ENCODE measurements around the gene TLX1.

TLX1 gene

GRCh38 chr10:101130984-101131961 lies at the start of gene TLX1:
TLX1 (plus strand) TSS chr10:101131300; CDS start chr10:101131542, 242 bp downstream.
- no peak for DNase-seq (ENCODE audit: insufficient read length, low spot score)
- no peak for TF ChIP-seq POLR2A (IDR thresholded peaks at IDR 0.05; ENCODE audit: low read depth, low read length)
- FAIRE-seq: no peak

GRCh38 chr10:101085846-101086245 lies 45.3 kb upstream of the TLX1 start:
- no peak for TF ChIP-seq POLR2A (IDR thresholded peaks at IDR 0.05; ENCODE audit: low read depth, low read length)
- DNase-seq (ENCODE audit: insufficient read length, low spot score) (no peak), FAIRE-seq (no peak)

DNA sequence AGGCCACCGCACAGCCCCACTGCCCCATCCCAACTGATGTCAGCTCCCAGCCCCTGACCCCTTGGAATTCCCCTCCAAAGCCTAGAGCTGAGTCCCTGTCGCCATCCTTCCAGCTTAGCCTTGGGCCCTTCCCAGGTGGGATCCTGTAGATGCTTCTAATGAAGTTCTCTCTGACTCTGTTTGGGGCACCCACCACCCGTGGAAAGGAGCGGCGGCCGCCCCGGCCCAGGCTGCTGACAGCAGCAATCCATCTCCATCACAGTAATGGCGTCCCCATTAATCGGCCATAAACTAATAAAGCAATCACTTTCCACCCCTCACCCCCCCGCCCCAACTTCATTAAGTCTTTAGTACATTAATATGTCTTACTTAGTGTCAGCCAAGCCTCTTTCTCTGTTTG lies 43.7 kb upstream of the TLX1 start:
- DNase-seq (ENCODE audit: insufficient read length, low spot score) (no peak), FAIRE-seq (no peak)
- no peak for TF ChIP-seq POLR2A (IDR thresholded peaks at IDR 0.05; ENCODE audit: low read depth, low read length)

DNA sequence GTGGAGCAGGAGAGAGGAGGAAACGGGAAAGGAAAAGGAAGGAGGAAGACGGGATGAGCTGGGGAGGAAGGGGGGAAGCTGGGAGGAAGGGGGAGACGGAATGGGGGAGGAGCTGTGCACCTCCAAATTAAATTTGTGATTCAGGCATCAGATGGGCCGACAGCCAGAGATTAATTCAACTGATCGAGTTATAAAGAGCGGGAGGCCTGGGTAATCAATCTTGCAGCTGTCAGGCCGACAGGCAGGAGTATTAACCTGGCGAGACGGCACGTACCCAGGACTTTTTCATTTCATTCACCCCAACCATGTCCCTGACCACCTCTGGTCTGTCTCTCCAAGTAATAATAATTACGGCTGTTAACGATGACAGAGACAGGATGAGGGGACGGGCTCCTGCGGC lies 43.1 kb upstream of the TLX1 start:
- FAIRE-seq (no peak), DNase-seq (ENCODE audit: insufficient read length, low spot score) (no peak)
- TF ChIP-seq POLR2A (IDR thresholded peaks at IDR 0.05; ENCODE audit: low read depth, low read length): no peak

GRCh38 chr10:101089520-101090299 lies 41.4 kb upstream of the TLX1 start:
- FAIRE-seq: no peak
- DNase-seq (ENCODE audit: insufficient read length, low spot score): no peak

GRCh38 chr10:101090597-101090996 lies 40.5 kb upstream of the TLX1 start:
- FAIRE-seq (no peak), DNase-seq (ENCODE audit: insufficient read length, low spot score) (no peak)
- no peak for TF ChIP-seq POLR2A (IDR thresholded peaks at IDR 0.05; ENCODE audit: low read depth, low read length)

More at GRCh38 chr10:101089520-101090299, 41.4 kb upstream of the TLX1 start:
- no peak for TF ChIP-seq POLR2A (IDR thresholded peaks at IDR 0.05; ENCODE audit: low read depth, low read length)

DNA sequence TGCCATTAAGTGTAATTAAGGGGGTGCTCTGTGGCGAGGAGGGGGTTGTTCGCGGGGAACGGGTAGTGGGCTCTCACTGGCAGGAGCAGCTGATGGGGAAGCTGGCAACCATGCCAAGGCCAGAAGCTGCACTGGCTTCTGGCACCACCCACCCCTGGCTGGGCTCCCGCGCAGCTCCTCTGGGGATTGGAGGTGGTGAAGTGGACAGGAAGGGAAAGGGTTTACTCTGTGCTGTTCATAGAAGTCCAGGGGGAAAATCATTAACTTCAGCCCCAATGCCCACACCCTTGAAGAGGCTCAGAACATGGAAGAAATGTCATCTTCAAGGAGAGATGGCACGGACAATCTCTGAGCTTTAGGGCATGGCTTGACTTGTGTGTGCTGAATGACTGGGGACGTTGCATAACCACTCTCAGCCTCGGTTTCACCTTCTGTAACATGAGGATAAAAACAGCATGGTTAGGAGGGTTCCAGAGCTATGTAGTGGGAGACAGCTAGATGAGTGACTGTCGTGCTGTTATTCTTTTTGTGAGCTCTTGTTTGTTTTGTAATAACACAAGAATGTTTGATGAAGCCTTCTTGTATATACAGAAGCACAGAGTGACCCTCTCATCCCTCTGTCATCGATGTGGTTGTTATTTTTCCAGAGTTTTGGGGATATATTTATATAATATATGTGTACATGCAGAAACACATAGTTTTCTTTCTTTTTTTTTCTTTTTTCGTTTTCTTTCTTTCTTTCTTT lies 39.4 kb upstream of the TLX1 start:
- no peak for TF ChIP-seq POLR2A (IDR thresholded peaks at IDR 0.05; ENCODE audit: low read depth, low read length)
- DNase-seq (ENCODE audit: insufficient read length, low spot score) (no peak), FAIRE-seq (no peak)

DNA sequence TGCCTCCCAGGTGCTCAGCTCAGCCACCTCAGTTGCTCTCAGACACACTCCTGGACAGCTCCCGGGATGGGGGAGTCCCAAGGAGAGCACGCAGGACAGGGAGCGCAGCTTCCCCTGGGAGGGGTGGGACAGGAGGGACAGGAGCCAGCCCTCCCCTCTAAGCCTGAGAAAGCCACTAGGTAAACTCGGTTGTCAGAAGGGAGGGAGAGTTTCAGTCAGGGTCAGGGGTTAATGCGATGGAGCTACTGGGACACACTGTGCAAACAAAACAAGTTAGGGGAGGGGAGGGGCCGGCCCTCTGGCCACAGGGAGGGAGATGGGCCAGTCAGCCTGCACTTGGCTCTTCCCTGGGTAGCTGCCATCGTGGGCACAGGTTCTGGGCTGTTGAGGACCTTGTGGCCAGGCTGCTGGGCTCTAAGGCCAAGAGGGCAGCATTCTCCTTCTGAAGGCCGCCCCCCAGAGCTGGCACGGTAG lies 38.2 kb upstream of the TLX1 start:
- DNase-seq (ENCODE audit: insufficient read length, low spot score) (no peak), FAIRE-seq (no peak)
- no peak for TF ChIP-seq POLR2A (IDR thresholded peaks at IDR 0.05; ENCODE audit: low read depth, low read length)

DNA sequence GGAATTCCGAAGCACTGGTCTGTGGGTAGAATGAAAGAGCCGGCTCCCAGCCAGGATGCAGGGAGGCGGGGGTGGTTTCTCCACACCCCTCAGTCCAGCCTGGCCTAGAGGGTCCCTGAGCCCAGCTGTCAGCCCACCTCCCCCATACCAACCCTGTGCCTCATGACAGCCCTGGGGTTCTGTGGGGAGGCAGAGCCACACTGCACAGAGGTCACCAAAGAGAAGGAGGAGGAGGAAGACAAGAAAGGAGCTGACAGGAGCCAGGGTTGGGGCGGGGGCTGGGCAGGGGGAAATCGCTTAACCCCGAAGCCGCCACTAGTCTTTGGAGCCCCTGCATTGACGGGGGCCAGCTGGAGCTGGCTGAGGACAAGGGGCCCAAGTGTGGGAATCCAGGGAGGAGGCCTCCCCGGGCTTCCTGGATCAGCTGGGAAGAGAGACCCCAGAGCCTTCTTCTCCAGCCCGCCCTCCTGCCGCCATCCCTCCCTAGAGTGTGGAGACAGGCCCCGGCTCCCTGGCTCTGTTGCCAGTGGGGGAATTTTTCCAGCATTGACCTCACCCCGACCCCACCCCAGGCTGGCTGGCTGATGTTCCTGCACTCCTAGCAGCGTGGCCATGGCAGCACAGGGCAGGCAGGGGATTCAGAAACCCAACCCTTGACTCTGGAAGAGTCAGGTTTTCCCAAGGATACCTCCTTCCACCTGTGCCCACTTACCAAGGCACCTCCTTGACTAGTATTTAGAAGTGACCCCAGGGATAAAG lies 36.8 kb upstream of the TLX1 start:
- no peak for TF ChIP-seq POLR2A (IDR thresholded peaks at IDR 0.05; ENCODE audit: low read depth, low read length)
- DNase-seq (ENCODE audit: insufficient read length, low spot score) (no peak), FAIRE-seq (no peak)

GRCh38 chr10:101095004-101095403 lies 36.1 kb upstream of the TLX1 start:
- no peak for FAIRE-seq

DNA sequence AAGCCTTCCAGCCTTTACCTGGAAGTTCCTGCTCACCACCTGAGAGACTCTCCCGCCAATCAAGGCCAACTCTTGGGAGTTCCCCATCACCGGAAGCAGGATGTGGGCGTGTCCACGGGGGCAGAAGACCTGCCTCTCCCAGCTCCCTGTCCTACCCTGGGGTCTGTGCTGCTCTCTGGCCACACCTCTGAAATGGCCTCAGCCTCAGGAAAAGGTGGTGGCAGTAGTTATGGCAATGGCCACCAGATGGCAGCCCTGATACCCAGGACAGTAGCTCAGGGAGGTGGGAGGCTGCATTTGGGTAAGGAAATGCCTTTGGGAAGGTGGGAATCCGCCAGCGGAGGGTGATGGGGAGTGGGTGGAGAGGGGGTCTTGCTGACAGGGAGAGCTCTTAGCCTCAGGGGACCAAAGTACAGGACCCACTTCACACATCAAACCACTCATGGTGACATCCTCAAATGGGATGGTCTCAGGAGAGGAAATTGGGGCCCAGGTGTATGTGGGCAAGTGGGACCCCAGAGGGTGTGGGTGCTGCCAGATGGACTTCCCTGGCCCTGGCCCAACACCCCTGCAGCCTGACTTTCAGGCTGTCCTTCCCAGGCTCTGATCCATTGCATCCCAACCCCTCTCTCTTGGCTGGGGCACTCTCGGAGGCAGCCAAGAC lies 35.4 kb upstream of the TLX1 start:
- peak; percentile 87 for DNase-seq (ENCODE audit: insufficient read length, low spot score)
- FAIRE-seq: no peak
- no peak for TF ChIP-seq POLR2A (IDR thresholded peaks at IDR 0.05; ENCODE audit: low read depth, low read length)

More at GRCh38 chr10:101095004-101095403, 36.1 kb upstream of the TLX1 start:
- DNase-seq (ENCODE audit: insufficient read length, low spot score): no peak
- TF ChIP-seq POLR2A (IDR thresholded peaks at IDR 0.05; ENCODE audit: low read depth, low read length): no peak

- DNase-seq (ENCODE audit: insufficient read length, low spot score) (no peak), FAIRE-seq (no peak)
- TF ChIP-seq POLR2A (IDR thresholded peaks at IDR 0.05; ENCODE audit: low read depth, low read length): no peak
Observed at GRCh38 chr10:101096378-101096777, 34.7 kb upstream of the TLX1 start.
